Ishikawa (cell line): ENCODE measurements around the gene OGFOD2.

Source experiments
- CEBPB ChIP-seq: IDR thresholded peaks from 2 replicates; pipeline ENCODE4 v1.6.1; 2012
- CREB1 ChIP-seq: IDR thresholded peaks from 2 replicates; pipeline ENCODE4 v1.6.1; 2012; ENCODE audit warnings: low read depth
- EGR1 ChIP-seq: IDR thresholded peaks from 2 replicates; pipeline ENCODE4 v1.6.1; 2012
- EP300 ChIP-seq: IDR thresholded peaks from 2 replicates; pipeline ENCODE4 v1.6.1; 2012; ENCODE audit warnings: borderline replicate concordance
- FOXM1 ChIP-seq: IDR thresholded peaks from 2 replicates; pipeline ENCODE4 v1.6.1; 2012; ENCODE audit warnings: low read depth, borderline replicate concordance
- MAX ChIP-seq: IDR thresholded peaks from 2 replicates; pipeline ENCODE4 v1.6.1; 2012
- NFIC ChIP-seq: IDR thresholded peaks from 2 replicates; pipeline ENCODE4 v1.6.1; 2012
- RAD21 ChIP-seq: IDR thresholded peaks from 2 replicates; pipeline ENCODE4 v1.6.1; 2012; ENCODE audit warnings: low read depth
- TAF1 ChIP-seq: IDR thresholded peaks from 2 replicates; pipeline ENCODE4 v1.6.1; 2012; ENCODE audit warnings: low read depth, mild to moderate bottlenecking
- TCF12 ChIP-seq: IDR thresholded peaks from 2 replicates; pipeline ENCODE4 v1.6.1; 2012; ENCODE audit warnings: low read depth
- TEAD4 ChIP-seq: IDR thresholded peaks from 2 replicates; pipeline ENCODE4 v1.6.1; 2012
- YY1 ChIP-seq: IDR thresholded peaks from 2 replicates; pipeline ENCODE4 v1.6.1; 2012; ENCODE audit warnings: low read depth
- ZBTB7A ChIP-seq: IDR thresholded peaks from 2 replicates; pipeline ENCODE4 v1.6.1; 2012; ENCODE audit warnings: low read depth
- TF ChIP-seq, protein P1 (sequence below): IDR thresholded peaks from 2 replicates; pipeline ENCODE4 v1.6.1; 2012; ENCODE audit warnings: low read depth, mild to moderate bottlenecking
- TF ChIP-seq, protein P2 (sequence below): IDR thresholded peaks from 2 replicates; pipeline ENCODE4 v1.6.1; 2012

The OGFOD2 gene

GRCh38 chr12:123013185-123014095 lies 38.4 kb downstream of the OGFOD2 start:
- TF ChIP-seq FOXM1 (no peak), NFIC (no peak), TAF1 (no peak), MAX (no peak), TCF12 (no peak), CEBPB (no peak)

- TF ChIP-seq ZBTB7A: no peak
- TF ChIP-seq, protein P1, sequence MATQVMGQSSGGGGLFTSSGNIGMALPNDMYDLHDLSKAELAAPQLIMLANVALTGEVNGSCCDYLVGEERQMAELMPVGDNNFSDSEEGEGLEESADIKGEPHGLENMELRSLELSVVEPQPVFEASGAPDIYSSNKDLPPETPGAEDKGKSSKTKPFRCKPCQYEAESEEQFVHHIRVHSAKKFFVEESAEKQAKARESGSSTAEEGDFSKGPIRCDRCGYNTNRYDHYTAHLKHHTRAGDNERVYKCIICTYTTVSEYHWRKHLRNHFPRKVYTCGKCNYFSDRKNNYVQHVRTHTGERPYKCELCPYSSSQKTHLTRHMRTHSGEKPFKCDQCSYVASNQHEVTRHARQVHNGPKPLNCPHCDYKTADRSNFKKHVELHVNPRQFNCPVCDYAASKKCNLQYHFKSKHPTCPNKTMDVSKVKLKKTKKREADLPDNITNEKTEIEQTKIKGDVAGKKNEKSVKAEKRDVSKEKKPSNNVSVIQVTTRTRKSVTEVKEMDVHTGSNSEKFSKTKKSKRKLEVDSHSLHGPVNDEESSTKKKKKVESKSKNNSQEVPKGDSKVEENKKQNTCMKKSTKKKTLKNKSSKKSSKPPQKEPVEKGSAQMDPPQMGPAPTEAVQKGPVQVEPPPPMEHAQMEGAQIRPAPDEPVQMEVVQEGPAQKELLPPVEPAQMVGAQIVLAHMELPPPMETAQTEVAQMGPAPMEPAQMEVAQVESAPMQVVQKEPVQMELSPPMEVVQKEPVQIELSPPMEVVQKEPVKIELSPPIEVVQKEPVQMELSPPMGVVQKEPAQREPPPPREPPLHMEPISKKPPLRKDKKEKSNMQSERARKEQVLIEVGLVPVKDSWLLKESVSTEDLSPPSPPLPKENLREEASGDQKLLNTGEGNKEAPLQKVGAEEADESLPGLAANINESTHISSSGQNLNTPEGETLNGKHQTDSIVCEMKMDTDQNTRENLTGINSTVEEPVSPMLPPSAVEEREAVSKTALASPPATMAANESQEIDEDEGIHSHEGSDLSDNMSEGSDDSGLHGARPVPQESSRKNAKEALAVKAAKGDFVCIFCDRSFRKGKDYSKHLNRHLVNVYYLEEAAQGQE: no peak
- TF ChIP-seq TEAD4: no peak
- TF ChIP-seq CREB1: no peak
- no peak for TF ChIP-seq YY1
- TF ChIP-seq NFIC: no peak
- no peak for TF ChIP-seq TCF12
These were observed 42.7 kb downstream of the OGFOD2 start for GRCh38 chr12:123017753-123018152.

GRCh38 chr12:123019841-123020138 lies 44.7 kb downstream of the OGFOD2 start:
- TF ChIP-seq, protein P2, sequence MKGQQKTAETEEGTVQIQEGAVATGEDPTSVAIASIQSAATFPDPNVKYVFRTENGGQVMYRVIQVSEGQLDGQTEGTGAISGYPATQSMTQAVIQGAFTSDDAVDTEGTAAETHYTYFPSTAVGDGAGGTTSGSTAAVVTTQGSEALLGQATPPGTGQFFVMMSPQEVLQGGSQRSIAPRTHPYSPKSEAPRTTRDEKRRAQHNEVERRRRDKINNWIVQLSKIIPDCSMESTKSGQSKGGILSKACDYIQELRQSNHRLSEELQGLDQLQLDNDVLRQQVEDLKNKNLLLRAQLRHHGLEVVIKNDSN: no peak
- TF ChIP-seq TEAD4 (no peak), MAX (no peak), EGR1 (no peak), TCF12 (no peak), RAD21 (no peak), ZBTB7A (no peak), CREB1 (no peak), EP300 (no peak), TAF1 (no peak), FOXM1 (no peak)
- TF ChIP-seq, protein P1: no peak

DNA sequence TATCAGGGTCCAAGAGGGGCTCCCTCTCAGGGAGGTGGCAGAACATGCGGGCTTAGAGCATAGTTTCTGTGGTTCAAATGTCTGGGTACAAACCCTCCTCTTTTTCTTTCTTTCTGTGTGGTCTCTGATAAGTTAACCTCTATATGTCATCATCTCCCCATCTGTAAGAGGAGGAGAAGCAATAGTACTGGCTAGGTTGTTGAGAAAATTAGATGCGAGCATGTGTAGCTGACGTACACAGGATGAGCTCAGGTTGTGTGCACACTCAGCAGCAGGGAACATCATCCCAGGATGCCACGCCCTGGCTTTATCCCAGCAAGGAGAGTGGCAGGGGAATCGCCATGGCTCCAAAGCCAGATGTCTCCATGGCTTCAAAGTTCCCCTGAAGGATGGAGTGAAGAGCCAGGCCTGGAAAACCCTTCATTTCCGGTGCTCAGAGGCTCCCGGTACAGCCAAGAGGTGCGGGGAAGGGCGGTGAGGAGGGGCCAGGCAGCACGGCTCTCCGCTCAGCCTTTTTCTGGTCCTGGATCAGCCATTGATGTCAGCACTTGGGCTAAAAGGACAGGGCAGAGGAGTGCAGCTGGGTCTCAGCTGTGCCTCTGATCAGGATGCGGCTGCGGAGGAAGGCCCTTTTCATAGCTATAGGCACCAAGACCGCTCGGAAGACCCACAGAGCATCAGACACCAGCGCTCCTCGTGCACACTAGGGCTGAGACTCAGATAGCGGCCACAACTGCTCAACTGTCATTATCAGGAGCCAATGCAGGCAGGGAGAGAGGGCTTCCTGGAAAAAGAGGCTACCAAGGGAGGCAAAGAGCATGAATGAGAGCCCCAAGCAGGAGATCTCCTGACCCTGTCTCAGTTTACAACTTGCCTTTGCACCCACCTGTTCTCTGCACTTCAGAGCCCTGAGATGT lies 46.9 kb downstream of the OGFOD2 start:
- TF ChIP-seq TCF12: no peak
- no peak for TF ChIP-seq CEBPB
- no peak for TF ChIP-seq TAF1
- TF ChIP-seq RAD21: no peak
- TF ChIP-seq EP300: no peak
- no peak for TF ChIP-seq FOXM1
- no peak for TF ChIP-seq YY1

DNA sequence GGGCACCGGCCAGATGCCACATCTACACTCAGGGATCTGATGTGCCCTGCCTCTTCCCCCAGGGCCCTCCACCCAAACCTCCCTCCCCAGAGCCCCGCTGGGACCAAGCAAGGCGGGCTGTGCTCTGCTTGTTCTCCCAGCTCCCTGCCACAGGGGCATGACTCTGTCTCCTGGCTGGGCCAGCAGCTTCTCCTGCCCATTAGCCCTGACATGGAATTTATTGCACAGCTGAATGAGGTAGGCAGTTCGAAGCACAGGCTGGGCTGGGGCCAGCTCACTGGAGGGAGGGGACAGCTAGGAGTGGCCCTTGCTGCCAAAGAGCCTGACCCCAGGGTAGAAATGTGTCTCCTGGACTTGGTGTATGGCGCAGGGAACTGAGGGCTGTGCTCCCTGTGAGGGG lies 47.8 kb downstream of the OGFOD2 start:
- TF ChIP-seq TCF12: no peak
- no peak for TF ChIP-seq MAX

DNA sequence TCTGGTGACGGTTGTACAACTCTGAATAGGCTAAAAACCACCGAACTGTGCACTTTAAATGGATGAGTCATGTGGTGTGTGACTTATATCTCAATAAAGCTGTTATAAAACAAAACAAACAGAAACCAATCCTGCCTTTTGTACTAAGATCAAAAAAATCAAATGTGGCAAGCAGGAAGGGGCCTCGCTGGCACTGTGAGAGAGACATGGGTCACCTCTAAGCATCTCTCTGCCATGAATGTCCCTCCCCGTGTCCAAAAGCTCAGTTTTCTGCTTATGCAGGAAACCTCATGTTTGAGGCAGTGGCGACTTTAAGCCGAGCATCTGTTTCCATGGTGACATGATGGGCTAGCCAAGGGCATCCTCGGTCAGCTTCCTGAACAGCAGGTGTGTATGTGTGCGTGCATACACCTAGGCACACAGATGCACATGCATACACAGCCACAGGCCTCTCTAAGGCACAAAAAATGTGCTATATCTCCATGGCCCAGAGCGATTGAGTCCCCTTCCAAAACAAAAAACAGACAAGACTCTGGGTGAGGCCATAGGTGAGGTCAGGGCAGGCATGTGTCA lies 49.9 kb downstream of the OGFOD2 start:
- TF ChIP-seq MAX (no peak), TEAD4 (no peak), FOXM1 (no peak), RAD21 (no peak), NFIC (no peak), YY1 (no peak), ZBTB7A (no peak), EP300 (no peak), TAF1 (no peak), CREB1 (no peak), CEBPB (no peak), EGR1 (no peak)
- TF ChIP-seq, protein P1: no peak
- TF ChIP-seq, protein P2: no peak
